SJCRH30 (cell line): ENCODE data around the gene FAM124A. TPM values are rescaled to one million over a fixed set of nuclear protein-coding genes. Genes with fewer than 3 reads are reported as not detected.
"Not testable (repeated sequence)": the region's sequence is repeated elsewhere in the genome, so short reads cannot be mapped to it uniquely, and the experiment has no call there.

Source experiments
- DNase-seq, 2 experiments: peaks; one replicate each; pipeline ENCODE4 v3.0.0-alpha.2; 2015 to 2020
- H3K27ac ChIP-seq: fragments of 250-450 bp; sonication (Bioruptor Pico); 2 replicates; pipeline ENCODE4 v1.5.1; 2020; ENCODE audit warnings: mild to moderate bottlenecking, moderate library complexity
- H3K27me3 ChIP-seq: fragments of 250-450 bp; sonication (Bioruptor Pico); 2 replicates; pipeline ENCODE4 v1.5.1; 2020; ENCODE audit warnings: mild to moderate bottlenecking, moderate library complexity
- H3K36me3 ChIP-seq: fragments of 250-450 bp; sonication (Bioruptor Pico); 2 replicates; pipeline ENCODE4 v1.5.1; 2020; ENCODE audit warnings: mild to moderate bottlenecking, moderate library complexity
- H3K4me1 ChIP-seq: fragments of 250-450 bp; sonication (Bioruptor Pico); 2 replicates; pipeline ENCODE4 v1.5.1; 2020; ENCODE audit warnings: mild to moderate bottlenecking, moderate library complexity
- H3K4me3 ChIP-seq: fragments of 250-450 bp; sonication (Bioruptor Pico); 2 replicates; pipeline ENCODE4 v1.5.1; 2020; ENCODE audit warnings: mild to moderate bottlenecking, moderate library complexity
- H3K9me3 ChIP-seq: fragments of 250-450 bp; sonication (Bioruptor Pico); replicated peaks from 2 replicates; pipeline ENCODE4 v1.5.1; 2020; ENCODE audit warnings: mild to moderate bottlenecking, moderate library complexity
- total RNA-seq: library from RNA; depleted of rRNA; stranded (reverse); fragments of >200 nt; shearing (Covaris generic); gene quantifications from 2 replicates; pipeline ENCODE4 v1.2.3, GENCODE V29; 2014

Gene FAM124A
- total RNA-seq, 1 experiment from 2014 or later: 0.45 TPM

- no peak overlapping the region for H3K27ac ChIP-seq
- H3K36me3 ChIP-seq: no peaks in the 10 kb centered on the region
- no peaks in the 10 kb centered on the region for H3K27me3 ChIP-seq
- DNase-seq: no peak
- no peaks in the 10 kb centered on the region for H3K4me1 ChIP-seq
- no peaks in the 10 kb centered on the region for H3K9me3 ChIP-seq
- no peak overlapping the region for H3K4me3 ChIP-seq
These were observed 39.5 kb downstream of the FAM124A start for GRCh38 chr13:51261610-51262249.

- Histone ChIP-seq H3K4me1 (no peaks in the 10 kb centered on the region; the same call in 1 of the 2 replicates), H3K27me3 (no peaks in the 10 kb centered on the region), H3K36me3 (no peaks in the 10 kb centered on the region), H3K9me3 (no peaks in the 10 kb centered on the region), H3K4me3 (no peak overlapping the region), H3K27ac (no peak overlapping the region)
- DNase-seq: peak in 1 of 2 experiments; percentile 28
These were observed 40.5 kb downstream of the FAM124A start for GRCh38 chr13:51262501-51263211.

DNA sequence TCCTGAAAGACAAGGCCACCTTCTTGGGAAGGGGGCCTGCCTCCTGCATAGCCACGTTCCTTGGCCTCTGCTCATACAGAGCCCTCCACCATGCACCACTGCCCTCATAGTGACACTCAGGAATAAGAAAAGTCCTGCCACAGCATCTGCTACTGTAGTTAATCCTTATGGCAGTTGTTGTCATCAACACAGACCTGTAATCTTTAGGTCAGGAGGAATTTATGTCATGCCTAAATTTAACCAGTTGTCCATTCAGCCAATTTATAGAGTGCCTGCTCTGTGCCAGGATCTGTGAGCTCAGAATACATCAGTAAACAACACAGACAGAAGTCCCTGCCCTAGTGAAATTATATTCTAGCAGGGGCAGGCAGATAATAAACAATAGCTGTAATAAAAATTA is 44.4 kb downstream of the FAM124A start:
- Histone ChIP-seq H3K27me3 (no peaks in the 10 kb centered on the region), H3K4me1 (peaks cover 10% of the 10 kb centered on the region)

GRCh38 chr13:51267622-51268021 is 45.4 kb downstream of the FAM124A start:
- no peak overlapping the region for H3K27ac ChIP-seq
- no peaks in the 10 kb centered on the region for H3K27me3 ChIP-seq
- no peaks in the 10 kb centered on the region for H3K36me3 ChIP-seq
- no peak for DNase-seq
- H3K9me3 ChIP-seq: no peaks in the 10 kb centered on the region
- H3K4me3 ChIP-seq: no peak overlapping the region
- H3K4me1 ChIP-seq: peaks cover 10% of the 10 kb centered on the region

More for the DNA sequence above, 44.4 kb downstream of the FAM124A start:
- DNase-seq: peak in 1 of 2 experiments; percentile 22
- H3K36me3 ChIP-seq: no peaks in the 10 kb centered on the region
- H3K4me3 ChIP-seq: no peak overlapping the region
- H3K27ac ChIP-seq: no peak overlapping the region
- H3K9me3 ChIP-seq: no peaks in the 10 kb centered on the region

- no peaks in the 10 kb centered on the region for H3K36me3 ChIP-seq
- no peak overlapping the region for H3K4me3 ChIP-seq
- H3K9me3 ChIP-seq: no peaks in the 10 kb centered on the region
- no peak overlapping the region for H3K27ac ChIP-seq
- DNase-seq: peak in 1 of 2 experiments; percentile 35
- H3K27me3 ChIP-seq: no peaks in the 10 kb centered on the region
- H3K4me1 ChIP-seq: peaks cover 10% of the 10 kb centered on the region
These were observed 46.8 kb downstream of the FAM124A start for GRCh38 chr13:51269039-51269438.

DNA sequence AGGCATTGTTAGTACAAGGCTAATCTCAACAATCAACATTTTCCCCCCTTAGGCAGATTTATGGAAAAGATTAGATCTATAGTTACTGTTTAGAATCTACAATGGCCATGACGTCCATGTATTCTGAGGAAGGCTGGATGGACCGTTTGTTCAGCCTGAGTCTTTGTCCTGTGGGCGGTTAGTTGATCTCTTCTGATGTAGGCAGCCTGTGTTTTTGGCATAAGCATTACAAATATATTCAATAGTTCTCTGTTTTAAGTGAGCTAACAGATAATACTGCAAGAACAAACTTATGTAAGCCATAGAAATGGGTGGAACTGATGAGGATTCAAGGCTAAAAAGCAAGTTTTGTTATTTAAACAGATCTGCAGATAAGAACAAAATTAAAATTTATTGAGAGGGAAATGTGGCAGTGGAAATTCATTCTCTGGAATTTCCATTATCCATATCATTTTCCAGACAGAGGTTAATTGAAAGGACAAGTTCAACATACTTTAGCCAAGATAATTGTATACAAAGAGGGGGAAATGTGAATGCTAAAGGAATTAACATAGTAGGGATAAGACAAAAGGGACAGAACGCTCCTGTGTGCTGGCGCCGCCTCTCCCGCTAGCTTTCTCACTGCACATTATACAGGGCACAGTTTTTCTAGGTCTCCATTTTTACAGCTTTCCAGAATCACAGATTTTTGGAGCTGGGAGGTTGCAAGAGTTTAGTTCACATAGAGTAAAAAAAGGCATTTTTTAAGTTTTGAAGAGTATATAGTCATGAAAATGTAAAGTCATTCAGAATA is 48.6 kb downstream of the FAM124A start:
- no peak for DNase-seq
- Histone ChIP-seq H3K27me3 (no peaks in the 10 kb centered on the region), H3K9me3 (no peaks in the 10 kb centered on the region), H3K4me1 (peaks cover 10% of the 10 kb centered on the region), H3K27ac (no peak overlapping the region), H3K4me3 (no peak overlapping the region), H3K36me3 (no peaks in the 10 kb centered on the region)

GRCh38 chr13:51271528-51272085 is 49.4 kb downstream of the FAM124A start:
- Histone ChIP-seq H3K27ac (no peak overlapping the region), H3K4me1 (peaks cover 10% of the 10 kb centered on the region), H3K27me3 (no peaks in the 10 kb centered on the region), H3K36me3 (no peaks in the 10 kb centered on the region), H3K4me3 (no peak overlapping the region), H3K9me3 (no peaks in the 10 kb centered on the region)
- no peak for DNase-seq

GRCh38 chr13:51275101-51275500 is 52.9 kb downstream of the FAM124A start:
- H3K4me1 ChIP-seq: no peaks in the 10 kb centered on the region; the same call in 1 of the 2 replicates
- H3K27me3 ChIP-seq: no peaks in the 10 kb centered on the region
- no peak overlapping the region for H3K4me3 ChIP-seq
- H3K9me3 ChIP-seq: no peaks in the 10 kb centered on the region
- H3K27ac ChIP-seq: no peak overlapping the region
- DNase-seq: no peak
- no peaks in the 10 kb centered on the region for H3K36me3 ChIP-seq

- Histone ChIP-seq H3K36me3 (no peaks in the 10 kb centered on the region), H3K27me3 (no peaks in the 10 kb centered on the region), H3K9me3 (no peaks in the 10 kb centered on the region), H3K27ac (no peak overlapping the region), H3K4me3 (no peak overlapping the region), H3K4me1 (no peaks in the 10 kb centered on the region)
- no peak for DNase-seq
These were observed 54.4 kb downstream of the FAM124A start for GRCh38 chr13:51276636-51277035.

GRCh38 chr13:51277928-51278327 is 55.7 kb downstream of the FAM124A start:
- no peaks in the 10 kb centered on the region for H3K9me3 ChIP-seq
- no peak overlapping the region for H3K4me3 ChIP-seq

DNA sequence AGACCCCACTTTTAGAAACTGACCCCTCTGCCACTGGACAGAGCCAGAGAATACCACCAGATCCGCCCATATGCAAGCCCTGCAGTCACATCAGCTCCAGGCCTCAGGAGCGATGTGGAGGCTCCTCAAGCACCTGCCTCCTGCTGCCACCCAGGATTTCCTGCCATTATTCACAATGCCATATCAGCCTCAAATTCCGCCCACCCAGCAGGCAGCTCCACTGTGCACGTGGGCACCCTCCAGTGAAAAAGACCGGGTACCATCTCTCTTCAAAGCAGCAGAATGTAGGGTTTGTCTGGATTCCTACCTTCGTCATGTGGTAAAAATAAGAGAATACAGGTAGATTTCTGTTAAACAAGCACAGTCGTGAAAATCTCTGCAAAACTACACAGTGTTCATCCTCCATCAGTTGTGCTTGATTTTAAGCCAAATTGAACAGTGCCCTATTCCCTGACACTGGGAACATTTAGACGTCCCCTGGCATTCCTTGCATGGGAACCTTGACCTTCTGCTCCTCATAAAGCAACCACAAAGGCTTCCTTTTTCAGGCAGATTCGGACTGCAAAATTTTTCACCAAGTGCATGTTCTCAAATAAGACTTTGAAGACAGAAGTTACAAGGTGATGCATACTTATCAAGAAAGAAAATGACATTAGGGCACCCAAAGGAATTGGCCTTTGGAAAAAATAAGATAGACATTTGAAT is 56.4 kb downstream of the FAM124A start:
- no peaks in the 10 kb centered on the region for H3K27me3 ChIP-seq
- no peaks in the 10 kb centered on the region for H3K9me3 ChIP-seq
- no peaks in the 10 kb centered on the region for H3K4me1 ChIP-seq
- no peak overlapping the region for H3K27ac ChIP-seq
- H3K4me3 ChIP-seq: no peak overlapping the region
- H3K36me3 ChIP-seq: no peaks in the 10 kb centered on the region
- DNase-seq: no peak

More at GRCh38 chr13:51277928-51278327, 55.7 kb downstream of the FAM124A start:
- Histone ChIP-seq H3K27me3 (no peaks in the 10 kb centered on the region), H3K27ac (no peak overlapping the region), H3K36me3 (no peaks in the 10 kb centered on the region), H3K4me1 (no peaks in the 10 kb centered on the region)
- no peak for DNase-seq

GRCh38 chr13:51280379-51280940 is 58.3 kb downstream of the FAM124A start:
- Histone ChIP-seq H3K36me3 (no peaks in the 10 kb centered on the region), H3K27ac (no peak overlapping the region), H3K9me3 (no peaks in the 10 kb centered on the region), H3K4me1 (no peaks in the 10 kb centered on the region), H3K27me3 (no peaks in the 10 kb centered on the region), H3K4me3 (no peak overlapping the region)
- DNase-seq: no peak

GRCh38 chr13:51282322-51282721 is 60.1 kb downstream of the FAM124A start:
- no peak for DNase-seq
- H3K4me1 ChIP-seq: no peaks in the 10 kb centered on the region
- no peaks in the 10 kb centered on the region for H3K36me3 ChIP-seq
- no peak overlapping the region for H3K27ac ChIP-seq
- no peaks in the 10 kb centered on the region for H3K27me3 ChIP-seq
- no peaks in the 10 kb centered on the region for H3K9me3 ChIP-seq
- H3K4me3 ChIP-seq: no peak overlapping the region

DNA sequence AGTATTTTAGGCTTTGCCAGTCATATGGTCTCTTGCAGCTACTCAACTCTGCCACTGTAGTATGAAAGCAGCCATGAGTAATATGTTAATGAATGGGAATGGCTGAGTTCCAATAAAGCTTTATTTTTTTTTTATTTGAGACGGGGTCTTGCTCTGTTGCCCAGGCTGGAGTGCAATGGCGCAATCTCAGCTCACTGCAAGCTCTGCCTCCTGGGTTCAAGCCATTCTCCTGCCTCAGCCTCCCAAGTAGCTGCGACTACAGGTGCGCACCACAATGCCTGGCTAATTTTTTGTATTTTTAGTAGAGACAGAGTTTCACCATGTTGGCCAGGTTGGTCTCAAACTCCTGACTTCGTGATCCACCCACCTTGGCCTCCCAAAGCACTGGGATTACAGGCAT is 60.7 kb downstream of the FAM124A start:
- H3K4me3 ChIP-seq, H3K9me3 ChIP-seq, DNase-seq, H3K36me3 ChIP-seq, H3K27me3 ChIP-seq, H3K27ac ChIP-seq, H3K4me1 ChIP-seq: not testable (repeated sequence)
